GM06990 (cell line): ENCODE measurements around the gene UBE2N.
"Not testable (repeated sequence)": the region's sequence is repeated elsewhere in the genome, so short reads cannot be mapped to it uniquely, and the experiment has no call there.

Experiments used
- DNase-seq: peaks from one replicate; pipeline ENCODE4 v3.0.0-alpha.2; 2011; ENCODE audit not compliant: insufficient read length; ENCODE audit errors: extremely low read depth
- H3K27me3 ChIP-seq: replicated peaks from 2 replicates; pipeline ENCODE4 v1.6.0; 2011; ENCODE audit warnings: low read length; ENCODE audit not compliant: control insufficient read depth, insufficient read depth
- H3K36me3 ChIP-seq: 2 replicates; pipeline ENCODE4 v1.5.1; 2011; ENCODE audit warnings: low read length; ENCODE audit not compliant: control insufficient read depth, insufficient read depth
- H3K4me3 ChIP-seq: replicated peaks from 2 replicates; pipeline ENCODE4 v1.5.1; 2011; ENCODE audit warnings: low read depth, mild to moderate bottlenecking, control low read depth, low read length
- CTCF ChIP-seq: IDR thresholded peaks from 2 replicates; pipeline ENCODE4 v1.5.1; 2011; ENCODE audit warnings: low read length, control low read depth, mild to moderate bottlenecking, inconsistent platforms; ENCODE audit not compliant: insufficient read depth, poor library complexity, severe bottlenecking

Gene UBE2N

GRCh38 chr12:93378998-93379325 lies 62.8 kb downstream of the UBE2N start:
- Histone ChIP-seq H3K4me3 (peak overlapping the region; percentile 71), H3K36me3 (no peaks in the 10 kb centered on the region; the same call in 1 of the 2 replicates), H3K27me3 (no peaks in the 10 kb centered on the region)
- no peak for TF ChIP-seq CTCF
- no peak for DNase-seq

GRCh38 chr12:93378196-93378997 lies 63.4 kb downstream of the UBE2N start:
- not testable (repeated sequence) for H3K27me3 ChIP-seq
- DNase-seq, result peak; percentile 72

GRCh38 chr12:93377252-93378195 lies 64.2 kb downstream of the UBE2N start, which contains the start of gene NUDT4:
TSS of gene NUDT4 (plus strand) at chr12:93377925. CDS start at chr12:93378323, 398 bp downstream.
- Histone ChIP-seq H3K4me3 (peak within 1 kb of the TSS; percentile 71), H3K27me3 (no peaks in the 10 kb centered on the region), H3K36me3 (no peaks in the 10 kb centered on the region)
- no peak for TF ChIP-seq CTCF
- peak; percentile 97 for DNase-seq

More at GRCh38 chr12:93378196-93378997, 63.4 kb downstream of the UBE2N start:
- H3K4me3 ChIP-seq, result peak overlapping the region; percentile 71
- not testable (repeated sequence) for H3K36me3 ChIP-seq

GRCh38 chr12:93376436-93377251 lies 65.1 kb downstream of the UBE2N start:
- Histone ChIP-seq H3K27me3 (no peaks in the 10 kb centered on the region), H3K4me3 (no peak overlapping the region), H3K36me3 (no peaks in the 10 kb centered on the region)
- DNase-seq, result no peak
- no peak for TF ChIP-seq CTCF

- no peak for DNase-seq
- H3K36me3 ChIP-seq, result no peaks in the 10 kb centered on the region
- no peaks in the 10 kb centered on the region for H3K27me3 ChIP-seq
- TF ChIP-seq CTCF, result no peak
- no peak overlapping the region for H3K4me3 ChIP-seq
Measured at GRCh38 chr12:93375906-93376305, 65.8 kb downstream of the UBE2N start.
